ENCODE data around the gene GSS. TPM values are rescaled to one million over a fixed set of nuclear protein-coding genes. Genes with fewer than 3 reads are reported as not detected.

The GSS gene
- total and polyA plus RNA-seq, 2 of the 8 experiments (the other 6 are each of a cell fraction or from before 2014, with no cell fraction given) = 34.6 to 43.2 TPM

DNA sequence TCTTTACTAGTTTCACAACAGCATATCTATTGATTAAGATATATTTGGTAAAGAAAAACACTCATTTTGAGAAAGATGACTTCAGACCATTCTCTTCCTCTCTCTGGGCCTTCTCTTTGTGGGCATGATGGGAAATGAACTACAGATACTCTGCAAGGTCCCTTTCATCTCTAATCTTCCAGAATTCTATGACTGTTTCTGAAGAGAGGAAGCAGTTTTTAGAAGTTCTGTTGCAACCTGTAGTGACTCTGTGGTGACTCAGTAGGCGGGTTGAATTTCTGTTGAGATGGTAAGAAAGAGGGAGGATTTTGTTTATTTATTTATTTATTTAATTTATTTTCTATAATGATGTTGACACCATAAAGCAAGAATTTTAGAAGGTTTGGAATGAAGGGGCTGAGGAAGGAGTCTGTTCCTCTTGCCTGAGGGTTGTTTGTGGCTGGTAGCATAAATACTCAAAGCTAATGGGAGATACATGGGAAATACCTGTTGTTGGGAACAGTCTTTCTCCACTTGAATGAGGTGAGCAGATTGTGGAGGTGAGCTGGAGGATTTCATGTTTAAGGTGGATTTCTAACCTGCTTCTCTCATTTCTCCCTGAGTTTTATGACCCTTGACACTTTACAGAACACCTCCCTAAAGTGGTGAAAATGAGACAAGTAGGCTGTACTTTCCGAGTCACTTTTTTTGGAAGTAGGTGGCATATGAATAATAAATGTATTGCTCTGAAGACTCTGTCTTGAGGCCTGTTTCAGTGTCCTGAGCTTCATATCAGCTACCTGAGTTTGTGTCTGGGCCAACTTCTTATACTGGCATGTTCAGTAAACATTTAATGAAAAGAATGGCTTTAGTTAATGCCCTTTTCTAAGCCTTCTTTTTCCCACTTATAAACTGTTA, 64.2 kb downstream of the GSS start:
- H2AK5ac ChIP-seq (ENCODE audit: low read depth, low read length) = no peak overlapping the region
- H3K79me2 ChIP-seq (ENCODE audit: control insufficient read depth in 1 of 2, insufficient read depth in 2 of 2, low read length in 2 of 2) = no peaks in the 10 kb centered on the region
- H2AFZ ChIP-seq (ENCODE audit: low read length) = no peak overlapping the region
- H3K23me2 ChIP-seq (ENCODE audit: low read depth, low read length) = no peaks in the 10 kb centered on the region
- no peak overlapping the region for H3K27ac ChIP-seq (ENCODE audit: low read depth, low read length)
- H3K23ac ChIP-seq (ENCODE audit: insufficient read length) = no peak overlapping the region
- H2BK12ac ChIP-seq (ENCODE audit: low read depth, low read length) = no peak overlapping the region
- H3K4ac ChIP-seq (replicated peaks; ENCODE audit: insufficient read length, low read depth, low read length) = no peak overlapping the region
- no peak overlapping the region for H3K18ac ChIP-seq (ENCODE audit: extremely low read depth, low read length)
- H3K79me1 ChIP-seq (ENCODE audit: low read depth, low read length) = no peaks in the 10 kb centered on the region; the same call in 1 of the 2 replicates
- no peaks in the 10 kb centered on the region for H3K36me3 ChIP-seq (ENCODE audit: control insufficient read depth in 2 of 4, insufficient read depth in 4 of 4, low read length in 3 of 4)
- FAIRE-seq (no peak), DNase-seq (ENCODE audit: low read depth in 1 of 2, low spot score in 2 of 2) (no peak)
- CTCF ChIA-PET (ENCODE audit: partially characterized antibody) = interaction anchor here (1.0 to 3.0 kb wide), 2 partner anchors 16 to 17 kb away, joined by 4 to 13 read pairs; no protein-coding TSS in a partner anchor
- H4K8ac ChIP-seq (ENCODE audit: extremely low read depth, insufficient read depth, low read length) = no peak overlapping the region
- POLR2A ChIA-PET (ENCODE audit: partially characterized antibody) = no interaction called here
- H2BK15ac ChIP-seq (ENCODE audit: low read length) = no peak overlapping the region
- no peak overlapping the region for H4K5ac ChIP-seq (ENCODE audit: insufficient read length, low read depth, low read length)
- no peaks in the 10 kb centered on the region for H4K20me1 ChIP-seq (replicated peaks in 1 of 2; ENCODE audit: control insufficient read depth in 1 of 2, insufficient read depth in 2 of 2, low read length in 2 of 2)
- no peak overlapping the region for H3K4me3 ChIP-seq (ENCODE audit: extremely low read depth in 1 of 4, insufficient read depth in 2 of 4, low read depth in 3 of 4, low read length in 4 of 4)
- 92% methylated on average over 2 of the region's 2 CpGs; no CpG with 5 or more reads in 1 of the 2 experiments for WGBS, 2 experiments (ENCODE audit: extremely low coverage in 1 of 2, insufficient coverage in 1 of 2, insufficient read length in 1 of 2, insufficient replicate concordance in 2 of 2, low coverage in 1 of 2, low lambda C conversion rate in 2 of 2, missing lambda C conversion rate in 1 of 2)
- TF ChIP-seq EZH2 (IDR thresholded peaks at IDR 0.05; ENCODE audit: low read depth, low read length, severe bottlenecking) (no peak), POLR2A (IDR thresholded peaks at IDR 0.05; ENCODE audit: control extremely low read depth in 1 of 2, low read depth in 2 of 2, low read length in 2 of 2) (no peak), BRCA1 (IDR thresholded peaks at IDR 0.05; ENCODE audit: low read depth, low read length) (no peak), JUN (IDR thresholded peaks at IDR 0.05; ENCODE audit: low read depth, low read length) (no peak), POLR2AphosphoS5 (IDR thresholded peaks at IDR 0.05; ENCODE audit: low read depth, low read length) (no peak), NANOG (IDR thresholded peaks at IDR 0.05; ENCODE audit: insufficient read depth, low read depth, low read length, poor library complexity, severe bottlenecking) (no peak)
- H3K9ac ChIP-seq (replicated peaks in 1 of 4; ENCODE audit: extremely low read depth in 1 of 4, low read depth in 3 of 4, low read length in 3 of 4) = no peak overlapping the region
- H2BK5ac ChIP-seq (ENCODE audit: low read depth, low read length) = no peak overlapping the region
- no peak overlapping the region for H4K91ac ChIP-seq (replicated peaks; ENCODE audit: insufficient read length, low read length)
- no peak overlapping the region for H3K14ac ChIP-seq (ENCODE audit: insufficient read length)
- H3K4me1 ChIP-seq (replicated peaks in 1 of 4; ENCODE audit: control insufficient read depth in 3 of 4, insufficient read depth in 4 of 4, low read length in 3 of 4) = no peaks in the 10 kb centered on the region
- H2BK20ac ChIP-seq (ENCODE audit: low read length) = no peak overlapping the region
- no peak overlapping the region for H3K56ac ChIP-seq (replicated peaks; ENCODE audit: insufficient read length, low read depth, low read length)
- H3K4me2 ChIP-seq (ENCODE audit: insufficient read depth in 1 of 2, low read depth in 2 of 2, low read length in 2 of 2) = no peak overlapping the region
- H3K27me3 ChIP-seq (replicated peaks in 1 of 4; ENCODE audit: control insufficient read depth in 3 of 4, extremely low read depth in 1 of 4, insufficient read depth in 3 of 4, low read length in 3 of 4) = no peaks in the 10 kb centered on the region
- no peak overlapping the region for H2BK120ac ChIP-seq (replicated peaks; ENCODE audit: low read depth, low read length)
- H3K9me3 ChIP-seq (ENCODE audit: insufficient read depth in 2 of 2, low read depth in 1 of 2, low read length in 1 of 2) = no peaks in the 10 kb centered on the region

Data from H1 (cell line).